SIG-M5 treated with dmso at 0.1 percent for 504 hours (cell line): Measurements from ENCODE around the gene RNU7-1.

Experiments
- DNase-seq: peaks from one replicate; lab custom pipeline; 2025; ENCODE audit not compliant: unreplicated experiment; lab: John Stamatoyannopoulos, UW

RNU7-1 gene

DNA sequence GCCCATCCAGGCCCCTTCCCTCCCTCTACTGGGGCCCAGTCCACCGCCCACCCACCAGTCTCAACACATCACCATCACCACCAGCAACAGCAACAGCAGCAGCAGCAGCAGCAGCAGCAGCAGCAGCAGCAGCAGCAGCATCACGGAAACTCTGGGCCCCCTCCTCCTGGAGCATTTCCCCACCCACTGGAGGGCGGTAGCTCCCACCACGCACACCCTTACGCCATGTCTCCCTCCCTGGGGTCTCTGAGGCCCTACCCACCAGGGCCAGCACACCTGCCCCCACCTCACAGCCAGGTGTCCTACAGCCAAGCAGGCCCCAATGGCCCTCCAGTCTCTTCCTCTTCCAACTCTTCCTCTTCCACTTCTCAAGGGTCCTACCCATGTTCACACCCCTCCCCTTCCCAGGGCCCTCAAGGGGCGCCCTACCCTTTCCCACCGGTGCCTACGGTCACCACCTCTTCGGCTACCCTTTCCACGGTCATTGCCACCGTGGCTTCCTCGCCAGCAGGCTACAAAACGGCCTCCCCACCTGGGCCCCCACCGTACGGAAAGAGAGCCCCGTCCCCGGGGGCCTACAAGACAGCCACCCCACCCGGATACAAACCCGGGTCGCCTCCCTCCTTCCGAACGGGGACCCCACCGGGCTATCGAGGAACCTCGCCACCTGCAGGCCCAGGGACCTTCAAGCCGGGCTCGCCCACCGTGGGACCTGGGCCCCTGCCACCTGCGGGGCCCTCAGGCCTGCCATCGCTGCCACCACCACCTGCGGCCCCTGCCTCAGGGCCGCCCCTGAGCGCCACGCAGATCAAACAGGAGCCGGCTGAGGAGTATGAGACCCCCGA, 6.8 kb upstream of the RNU7-1 start:
- peak; percentile 56 for DNase-seq

GRCh38 chr12:6937481-6938352, 5.9 kb upstream of the RNU7-1 start:
- DNase-seq: peak; percentile 97

- DNase-seq: no peak
Measured at GRCh38 chr12:6938353-6939190, 5.0 kb upstream of the RNU7-1 start.

- DNase-seq: no peak
Measured at GRCh38 chr12:6939191-6939540, 4.5 kb upstream of the RNU7-1 start.

DNA sequence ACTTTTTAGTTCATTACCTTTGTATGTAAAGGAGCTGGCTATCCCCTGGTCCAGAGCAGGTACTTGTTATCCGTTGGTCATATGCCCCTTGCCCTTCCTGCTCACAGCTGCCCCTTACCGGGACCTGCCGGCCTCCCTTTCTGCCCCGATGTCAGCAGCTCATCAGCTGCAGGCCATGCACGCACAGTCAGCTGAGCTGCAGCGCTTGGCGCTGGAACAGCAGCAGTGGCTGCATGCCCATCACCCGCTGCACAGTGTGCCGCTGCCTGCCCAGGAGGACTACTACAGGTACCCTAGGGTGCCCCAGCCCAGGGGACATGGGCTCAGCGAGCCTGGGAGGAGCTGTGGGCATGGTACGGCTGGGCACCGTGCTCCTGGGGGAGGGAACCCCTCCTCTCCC, 2.3 kb upstream of the RNU7-1 start:
- no peak for DNase-seq

GRCh38 chr12:6941782-6942181, 1.8 kb upstream of the RNU7-1 start:
- no peak for DNase-seq

- DNase-seq: no peak
Measured at GRCh38 chr12:6942331-6942665, 1.3 kb upstream of the RNU7-1 start.

DNA sequence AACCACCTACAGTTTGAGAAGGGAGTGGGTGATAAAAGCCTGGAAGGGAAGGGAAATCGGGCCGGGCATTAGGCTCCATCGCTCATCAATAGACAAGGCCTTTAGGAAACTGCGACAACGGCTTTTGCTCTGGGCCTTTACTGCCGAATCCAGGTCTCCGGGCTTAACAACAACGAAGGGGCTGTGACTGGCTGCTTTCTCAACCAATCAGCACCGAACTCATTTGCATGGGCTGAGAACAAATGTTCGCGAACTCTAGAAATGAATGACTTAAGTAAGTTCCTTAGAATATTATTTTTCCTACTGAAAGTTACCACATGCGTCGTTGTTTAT, 261 bp upstream of the RNU7-1 start:
- peak; percentile 95 for DNase-seq

DNA sequence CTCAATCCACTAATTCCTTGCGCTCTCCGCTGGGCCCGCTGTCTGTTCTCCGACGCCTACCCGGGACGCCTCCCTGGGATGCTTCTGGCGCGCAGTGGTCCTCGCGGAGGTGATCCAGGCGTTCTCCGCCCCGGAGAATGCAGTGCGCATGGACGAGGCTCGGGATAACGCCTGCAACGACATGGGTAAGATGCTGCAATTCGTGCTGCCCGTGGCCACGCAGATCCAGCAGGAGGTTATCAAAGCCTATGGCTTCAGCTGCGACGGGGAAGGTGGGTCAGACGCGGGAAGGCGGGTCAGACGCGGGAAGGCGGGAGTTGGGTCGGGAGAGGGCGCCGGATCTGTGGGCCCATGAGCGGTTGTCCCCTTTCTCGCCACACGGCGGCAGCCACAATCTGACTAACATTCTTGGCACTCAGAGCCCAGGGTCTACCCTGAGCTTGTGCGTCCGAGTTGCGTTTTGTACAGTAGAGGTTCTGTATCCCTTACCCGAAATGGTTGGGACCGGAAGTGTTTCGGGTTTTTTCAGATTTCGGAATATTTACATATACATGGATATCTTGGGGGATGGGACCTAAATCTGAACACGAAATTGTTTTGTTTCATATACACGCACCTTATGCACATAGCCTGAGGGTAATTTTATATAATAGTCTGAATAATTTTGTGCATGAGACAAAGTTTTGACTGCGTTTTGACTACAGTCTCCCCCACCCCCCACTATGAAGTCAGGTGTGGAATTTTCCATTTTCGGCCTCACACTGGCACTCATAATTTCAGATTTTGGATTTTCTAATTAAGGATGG, 968 bp downstream of the RNU7-1 start:
- DNase-seq: peak; percentile 96

GRCh38 chr12:6945613-6946012, 2.0 kb downstream of the RNU7-1 start:
- DNase-seq: no peak

GRCh38 chr12:6946033-6946919, 2.7 kb downstream of the RNU7-1 start:
- peak; percentile 48 for DNase-seq

- DNase-seq: no peak
Measured at GRCh38 chr12:6946920-6947374, 3.3 kb downstream of the RNU7-1 start.

GRCh38 chr12:6947615-6948014, 4.0 kb downstream of the RNU7-1 start:
- DNase-seq: no peak

DNA sequence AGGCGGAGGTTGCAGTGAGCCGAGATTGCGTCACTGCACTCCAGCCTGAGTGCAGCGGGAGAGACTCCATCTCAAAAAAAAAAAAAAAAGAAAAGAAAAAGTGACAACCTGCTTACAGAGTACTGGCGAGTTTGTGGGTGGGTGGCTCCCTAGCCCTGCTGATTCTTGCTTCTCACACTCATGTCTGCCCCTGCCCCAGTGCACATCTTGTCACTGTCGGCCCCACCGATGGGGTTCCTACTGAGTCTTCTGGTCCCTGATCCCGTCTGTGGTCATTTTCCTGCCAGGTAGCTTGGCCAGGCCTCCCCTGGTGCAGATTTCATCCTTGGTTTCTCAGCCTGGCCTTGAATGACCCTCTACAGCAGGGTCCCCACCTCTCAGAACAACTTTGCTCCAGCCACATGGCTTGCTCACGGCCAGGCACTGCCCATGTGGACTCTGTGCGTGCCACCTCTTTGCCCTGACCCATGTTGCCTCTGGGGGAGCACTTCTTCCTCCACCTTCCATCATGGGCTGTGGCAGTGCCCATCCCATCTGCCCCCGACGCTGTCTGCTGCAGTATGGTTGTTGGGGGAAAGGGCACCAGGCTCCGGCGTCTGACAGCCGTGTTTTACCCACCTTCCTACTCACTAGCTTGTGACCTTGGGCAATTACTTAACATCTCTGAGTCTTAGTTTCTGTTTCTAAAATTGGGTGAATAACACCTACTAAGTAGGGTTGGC, 5.4 kb downstream of the RNU7-1 start:
- DNase-seq: no peak

DNA sequence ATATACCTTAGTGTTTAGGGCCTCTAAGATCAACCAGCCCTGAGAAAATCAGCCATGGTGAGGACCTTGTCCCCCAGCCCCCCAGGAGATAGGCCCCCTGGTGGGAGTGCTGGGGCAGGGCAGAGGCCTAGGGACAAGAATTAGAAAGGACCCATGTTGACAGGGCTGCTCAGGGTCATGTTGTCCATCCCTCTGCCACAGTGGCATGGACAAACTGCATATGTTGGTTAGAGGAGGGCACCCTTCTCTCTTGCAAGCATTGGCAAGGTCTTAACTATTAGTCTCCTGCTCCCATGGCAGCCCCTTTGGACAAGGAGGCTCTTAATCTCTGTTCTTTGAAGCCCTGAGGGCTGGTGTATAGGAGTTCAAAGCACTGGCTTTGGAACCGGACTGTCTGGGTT, 6.8 kb downstream of the RNU7-1 start:
- DNase-seq: peak; percentile 41

DNA sequence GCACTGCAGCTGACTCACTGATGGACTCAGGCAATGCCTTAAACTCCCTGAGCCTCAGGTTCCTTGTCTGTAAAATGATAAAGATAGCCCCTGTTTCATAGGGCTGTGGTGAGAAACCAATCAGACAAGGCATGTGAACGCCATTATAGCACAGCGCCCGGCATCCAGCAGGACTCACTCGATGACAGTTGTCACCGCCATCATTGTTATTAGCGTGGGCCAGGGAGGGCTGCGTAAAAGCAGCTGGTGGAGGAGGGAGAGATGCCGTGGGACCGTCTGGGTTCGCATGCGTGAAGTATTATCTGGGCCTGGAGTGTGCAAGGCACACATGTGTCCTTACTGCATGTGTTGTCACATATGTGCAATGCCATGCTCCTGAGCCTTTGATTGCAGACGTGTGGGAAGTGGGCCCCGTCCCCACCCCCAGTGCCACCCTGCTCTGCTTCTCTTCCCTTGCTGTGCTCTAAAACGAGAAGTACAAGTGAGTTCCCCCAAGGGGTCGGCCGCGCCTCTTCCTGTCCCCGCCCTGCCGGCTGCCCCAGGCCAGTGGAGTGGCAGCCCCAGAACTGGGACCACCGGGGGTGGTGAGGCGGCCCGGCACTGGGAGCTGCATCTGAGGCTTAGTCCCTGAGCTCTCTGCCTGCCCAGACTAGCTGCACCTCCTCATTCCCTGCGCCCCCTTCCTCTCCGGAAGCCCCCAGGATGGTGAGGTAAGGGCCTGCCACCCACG, 7.4 kb downstream of the RNU7-1 start, which contains the start of gene PTPN6:
TSS of gene PTPN6 (plus strand) at position 546 of the 730 bp plus-strand sequence. CDS start at position 703, 157 bp downstream.
- DNase-seq: peak; percentile 96

- no peak for DNase-seq
Measured at GRCh38 chr12:6951551-6952120, 8.0 kb downstream of the RNU7-1 start.
